RWPE1 (cell line): ENCODE data around the gene ZER1.

Experiments
- CTCF ChIA-PET: fragments of 350-600 bp; sonication (Branson Sonifier 250); formaldehyde crosslinking; extraction: SDS; loops from one replicate; lab custom pipeline; 2021; lab: Yijun Ruan, JAX
- POLR2A ChIA-PET: fragments of 400-600 bp; formaldehyde crosslinking; extraction: SDS; loops from one replicate; lab custom pipeline; 2020; ENCODE audit warnings: antibody characterized with exemption; ENCODE audit not compliant: low non-redundant PET; lab: Yijun Ruan, JAX
- DNase-seq: peaks from one replicate; pipeline ENCODE4 v3.0.0; 2012; ENCODE audit warnings: low spot score
- H3K27ac ChIP-seq: fragments of 450-650 bp; 2 replicates; pipeline ENCODE4 v1.5.1; 2017
- TF ChIP-seq, protein P1 (sequence below): fragments of 450-650 bp; conservative IDR thresholded peaks from 2 replicates; pipeline ENCODE4 v1.5.1; 2017; ENCODE audit warnings: low read depth, mild to moderate bottlenecking

Gene ZER1

DNA sequence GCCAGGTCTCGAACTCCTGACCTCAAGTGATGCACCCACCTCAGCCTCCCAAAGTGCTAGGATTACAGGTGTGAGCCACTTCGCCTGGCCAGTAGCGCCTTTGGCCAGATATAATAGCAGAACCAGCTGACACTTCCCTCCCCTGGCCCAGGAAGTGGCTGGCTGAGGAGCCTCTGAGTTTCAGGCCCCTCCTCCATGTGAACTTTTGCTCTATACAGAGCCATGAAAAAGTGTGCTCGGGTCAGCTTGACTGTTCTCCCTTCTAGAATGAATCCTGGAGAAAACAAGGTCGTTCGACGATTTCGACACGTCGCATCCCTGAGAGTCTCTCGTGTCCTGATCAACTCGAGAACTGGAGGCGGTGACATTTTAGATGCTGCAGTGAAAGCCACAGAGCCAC is 39.2 kb downstream of the ZER1 start:
- ChIA-PET POLR2A (interaction anchor here (0.7 kb wide), 1 partner anchor 16 kb away, joined by 3 read pairs; no protein-coding TSS in a partner anchor), CTCF (interaction anchor here (0.6 to 2.6 kb wide), 11 partner anchors 8 to 242 kb away, joined by 3 to 16 read pairs (median 4); partner anchors contain the start of genes ENDOG and ZDHHC12)
- TF ChIP-seq, protein P1, sequence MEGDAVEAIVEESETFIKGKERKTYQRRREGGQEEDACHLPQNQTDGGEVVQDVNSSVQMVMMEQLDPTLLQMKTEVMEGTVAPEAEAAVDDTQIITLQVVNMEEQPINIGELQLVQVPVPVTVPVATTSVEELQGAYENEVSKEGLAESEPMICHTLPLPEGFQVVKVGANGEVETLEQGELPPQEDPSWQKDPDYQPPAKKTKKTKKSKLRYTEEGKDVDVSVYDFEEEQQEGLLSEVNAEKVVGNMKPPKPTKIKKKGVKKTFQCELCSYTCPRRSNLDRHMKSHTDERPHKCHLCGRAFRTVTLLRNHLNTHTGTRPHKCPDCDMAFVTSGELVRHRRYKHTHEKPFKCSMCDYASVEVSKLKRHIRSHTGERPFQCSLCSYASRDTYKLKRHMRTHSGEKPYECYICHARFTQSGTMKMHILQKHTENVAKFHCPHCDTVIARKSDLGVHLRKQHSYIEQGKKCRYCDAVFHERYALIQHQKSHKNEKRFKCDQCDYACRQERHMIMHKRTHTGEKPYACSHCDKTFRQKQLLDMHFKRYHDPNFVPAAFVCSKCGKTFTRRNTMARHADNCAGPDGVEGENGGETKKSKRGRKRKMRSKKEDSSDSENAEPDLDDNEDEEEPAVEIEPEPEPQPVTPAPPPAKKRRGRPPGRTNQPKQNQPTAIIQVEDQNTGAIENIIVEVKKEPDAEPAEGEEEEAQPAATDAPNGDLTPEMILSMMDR = no peak
- DNase-seq = no peak
- H3K27ac ChIP-seq = peak overlapping the region; percentile 29

DNA sequence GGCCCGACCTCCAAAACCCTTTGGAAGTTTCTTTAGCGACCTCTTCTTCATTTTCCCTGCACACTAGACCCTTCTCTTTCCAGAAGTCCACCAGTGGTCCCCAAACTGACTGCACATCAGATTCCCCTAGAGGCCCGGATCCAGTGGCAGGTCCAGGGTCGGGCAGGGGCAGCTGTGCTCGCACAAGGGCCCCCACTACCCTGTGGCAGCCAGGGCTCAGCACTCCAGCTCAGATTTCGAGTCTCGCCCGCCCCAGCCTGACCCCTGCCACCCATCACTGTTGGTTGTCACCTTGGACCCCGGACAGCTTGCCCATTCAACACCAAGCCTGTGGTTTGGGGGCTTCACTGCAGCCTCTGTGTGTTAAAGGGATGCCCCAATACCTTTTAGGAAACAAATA is 40.0 kb downstream of the ZER1 start:
- ChIA-PET POLR2A (no interaction called here), CTCF (interaction anchor here (1.4 kb wide), 1 partner anchor 30 kb away, joined by 7 read pairs; the partner anchor contains the start of gene PKN3)
- H3K27ac ChIP-seq = peak overlapping the region; percentile 29
- TF ChIP-seq, protein P1 = no peak
- DNase-seq = no peak

DNA sequence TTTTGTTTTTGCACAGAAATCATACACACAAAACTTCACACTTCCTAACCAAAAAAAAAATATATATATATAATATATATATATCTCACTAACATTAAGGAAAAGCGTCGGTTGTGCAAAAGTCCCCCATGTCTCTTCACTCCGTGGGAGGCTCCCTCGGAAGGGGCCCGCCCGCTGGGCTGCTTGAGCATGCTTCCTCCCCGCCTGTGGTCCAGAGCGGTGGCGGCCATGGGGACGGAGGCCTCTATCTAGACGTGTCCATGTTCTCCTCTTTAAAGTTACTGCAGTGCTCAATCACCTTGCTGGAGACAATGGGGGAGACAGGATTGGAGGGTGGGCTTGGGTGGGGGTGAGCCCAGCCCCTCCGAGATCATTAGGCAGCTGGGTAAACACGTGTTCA is 40.6 kb downstream of the ZER1 start:
- TF ChIP-seq, protein P1 = no peak
- ChIA-PET CTCF (interaction anchor here (0.6 to 1.4 kb wide), 2 partner anchors 29 to 45 kb away, joined by 4 to 7 read pairs; partner anchors contain the start of gene PKN3), POLR2A (no interaction called here)
- no peak for DNase-seq
- H3K27ac ChIP-seq = peak overlapping the region; percentile 12; the same call in 1 of the 2 replicates

DNA sequence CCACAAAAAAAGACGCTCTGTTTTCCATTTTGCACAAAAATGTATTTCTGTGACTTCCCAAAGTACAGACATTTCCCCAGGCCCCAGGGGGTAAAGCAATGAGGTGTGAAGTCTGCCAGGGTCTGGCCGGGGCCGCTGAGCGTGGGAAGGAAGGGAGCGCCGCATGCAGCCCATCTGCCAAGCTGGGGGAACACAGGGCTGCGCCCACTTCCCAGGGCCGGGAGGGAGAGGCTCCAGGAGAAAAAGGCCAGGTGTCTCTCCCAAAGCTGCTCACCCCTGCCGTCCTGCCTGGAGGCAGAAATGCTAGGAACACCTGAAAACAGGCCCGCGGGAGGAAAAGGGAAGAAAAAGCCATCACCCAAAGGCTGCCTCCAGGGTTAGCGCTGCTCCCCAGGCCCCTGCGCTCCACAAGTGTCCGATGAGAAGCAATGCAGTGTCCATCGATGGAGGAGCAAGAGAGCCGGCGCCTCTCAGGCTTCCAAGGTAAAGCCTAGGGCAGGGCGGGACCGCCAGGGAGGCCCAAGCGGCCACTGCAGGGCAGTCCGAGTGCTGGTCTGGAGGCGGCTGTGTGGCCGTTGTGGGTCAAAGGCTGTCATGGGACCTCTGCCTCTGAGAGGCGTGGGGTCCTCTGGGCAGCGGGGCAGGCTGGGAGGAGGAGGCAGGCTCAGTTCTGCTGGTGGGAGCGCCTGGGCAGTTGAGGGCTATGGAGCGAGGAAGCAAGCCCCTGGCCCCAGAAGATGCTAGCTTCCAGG is 41.8 kb downstream of the ZER1 start:
- peak overlapping the region; percentile 12 for H3K27ac ChIP-seq
- POLR2A ChIA-PET = no interaction called here
- TF ChIP-seq, protein P1 = no peak
- CTCF ChIA-PET = no interaction called here
- no peak for DNase-seq

DNA sequence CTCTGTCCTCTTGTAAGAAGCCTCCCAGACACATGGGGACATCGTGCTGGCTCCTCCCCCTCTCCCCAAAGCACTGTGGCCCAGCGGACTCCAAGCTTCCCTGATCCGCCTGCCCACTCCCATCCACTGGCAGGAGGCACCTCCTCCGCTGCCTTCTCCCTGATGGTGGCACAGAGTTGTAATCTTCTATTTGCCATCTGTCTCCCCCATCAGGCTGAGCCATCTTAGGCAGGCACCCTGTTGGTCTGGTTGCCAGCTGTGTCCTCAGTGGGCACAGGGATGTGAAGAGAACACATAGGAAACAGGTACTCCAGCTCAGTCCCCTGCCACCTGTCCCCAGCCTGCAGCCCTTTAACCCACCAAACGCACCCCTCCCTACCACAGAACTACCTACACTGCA is 42.4 kb downstream of the ZER1 start:
- TF ChIP-seq, protein P1 = no peak
- H3K27ac ChIP-seq = peak overlapping the region; percentile 12
- ChIA-PET POLR2A (no interaction called here), CTCF (no interaction called here)
- DNase-seq = no peak

DNA sequence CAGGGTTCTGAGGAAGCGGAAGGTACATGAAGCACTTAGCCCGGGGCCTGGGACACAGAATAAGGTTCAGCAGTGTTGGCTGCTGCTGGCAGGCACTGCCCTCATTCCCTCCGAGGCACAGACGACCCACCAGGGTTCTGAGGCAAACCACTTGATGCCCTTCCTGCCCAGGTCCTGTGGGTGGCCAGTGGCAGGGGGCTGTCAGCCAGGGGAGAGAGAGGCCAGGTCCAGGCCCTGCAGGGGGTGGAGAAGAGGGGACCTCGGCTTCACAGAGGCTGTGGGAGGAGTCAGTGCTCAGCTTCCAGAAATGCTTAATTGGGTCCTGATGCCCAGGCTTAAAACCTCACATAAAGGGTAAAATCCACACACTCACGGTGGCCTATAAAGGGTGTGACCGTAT is 43.4 kb downstream of the ZER1 start:
- TF ChIP-seq, protein P1 = no peak
- ChIA-PET POLR2A (no interaction called here), CTCF (no interaction called here)
- H3K27ac ChIP-seq = peak overlapping the region; percentile 12
- DNase-seq = no peak
